Astrocyte of the cerebellum (primary cell): ENCODE data around the gene ZBTB47.

ENCODE experiments used
- DNase-seq: peaks from one replicate; pipeline ENCODE4 v3.0.0-alpha.2; 2011; ENCODE audit warnings: low read depth
- H3K4me3 ChIP-seq: 2 replicates; pipeline ENCODE4 v1.5.1; 2011; ENCODE audit warnings: mild to moderate bottlenecking, low read depth, low read length, moderate library complexity
- CTCF ChIP-seq: IDR thresholded peaks from 2 replicates; pipeline ENCODE4 v1.5.1; 2012; ENCODE audit warnings: low read length, low read depth, moderate library complexity, mild to moderate bottlenecking; ENCODE audit errors: missing control alignments
- in situ Hi-C: cut with HindIII; loops from 2 replicates; pipeline ENCODE4 v1.10.0; 2017; ENCODE audit warnings: low sequenced_read_pairs

Gene ZBTB47

GRCh38 chr3:42663581-42664437 is 10.3 kb downstream of the ZBTB47 start:
- in situ Hi-C loops, result loop anchor here (5.0 kb wide), 1 partner anchor 93 kb away; no protein-coding TSS in a partner anchor
- TF ChIP-seq CTCF, result no peak
- no peak for DNase-seq
- H3K4me3 ChIP-seq, result no peak overlapping the region

GRCh38 chr3:42664438-42664803 is 10.9 kb downstream of the ZBTB47 start:
- in situ Hi-C loops, result loop anchor here (5.0 kb wide), 1 partner anchor 93 kb away; no protein-coding TSS in a partner anchor
- H3K4me3 ChIP-seq, result no peak overlapping the region
- no peak for TF ChIP-seq CTCF

GRCh38 chr3:42665050-42665878 is 11.8 kb downstream of the ZBTB47 start:
- no peak for DNase-seq
- no peak overlapping the region for H3K4me3 ChIP-seq
- in situ Hi-C loops, result no loop called here
- no peak for TF ChIP-seq CTCF

More at GRCh38 chr3:42664438-42664803, 10.9 kb downstream of the ZBTB47 start:
- no peak for DNase-seq

- in situ Hi-C loops, result no loop called here
- no peak overlapping the region for H3K4me3 ChIP-seq
- no peak for DNase-seq
- no peak for TF ChIP-seq CTCF
Observed at GRCh38 chr3:42666022-42666421, 12.5 kb downstream of the ZBTB47 start.

- DNase-seq, result no peak
- H3K4me3 ChIP-seq, result no peak overlapping the region
- in situ Hi-C loops, result no loop called here
- TF ChIP-seq CTCF, result no peak
Observed at GRCh38 chr3:42666577-42666998, 13.1 kb downstream of the ZBTB47 start.

- no peak for TF ChIP-seq CTCF
- in situ Hi-C loops, result no loop called here
- no peak for DNase-seq
- no peak overlapping the region for H3K4me3 ChIP-seq
Observed at GRCh38 chr3:42667096-42667522, 13.6 kb downstream of the ZBTB47 start.
